HepG2 (cell line): ENCODE data around the gene NDUFB3. TPM values are rescaled to one million over a fixed set of nuclear protein-coding genes. Genes with fewer than 3 reads are reported as not detected.

Experiments
- CHD2 ChIP-seq: IDR thresholded peaks from 2 replicates; pipeline ENCODE4 v1.6.1; 2011; ENCODE audit warnings: low read depth, low read length, improper control_type of control experiment
- CREB1 ChIP-seq, 2 experiments: fragments of 450-650 bp in 1 of 2; IDR thresholded peaks; 2 replicates each; pipeline ENCODE4 v1.6.1; 2016 to 2017; ENCODE audit warnings: control low read depth in 1 of 2, mild to moderate bottlenecking in 1 of 2, missing compliant biosample characterization in 1 of 2, missing genetic modification characterization in 1 of 2
- KLF16 ChIP-seq, 2 experiments: sonication (generic) in 1 of 2; formaldehyde crosslinking in 1 of 2; IDR thresholded peaks; 2 replicates each; pipeline versions ENCODE4 v1.6.1 to v1.8.0; 2016 to 2023; ENCODE audit warnings: missing genetic modification reagents in 2 of 2, missing compliant biosample characterization in 1 of 2
- TCF7 ChIP-seq: sonication (generic); IDR thresholded peaks from 2 replicates; pipeline ENCODE4 v1.6.1; 2016; ENCODE audit warnings: antibody characterized with exemption, low read depth
- ZNF18 ChIP-seq: sonication (generic); formaldehyde crosslinking; IDR thresholded peaks from 2 replicates; pipeline ENCODE4 v1.8.0; 2022; ENCODE audit warnings: mild to moderate bottlenecking, missing genetic modification reagents; ENCODE audit not compliant: insufficient replicate concordance
- ZNF280D ChIP-seq: sonication (generic); formaldehyde crosslinking; IDR thresholded peaks from 2 replicates; pipeline ENCODE4 v1.5.1; 2020; ENCODE audit warnings: mild to moderate bottlenecking, missing genetic modification reagents
- ZNF335 ChIP-seq: sonication (generic); formaldehyde crosslinking; IDR thresholded peaks from 2 replicates; pipeline ENCODE4 v1.4.0; 2020; ENCODE audit warnings: missing genetic modification reagents
- ZNF446 ChIP-seq: sonication (generic); formaldehyde crosslinking; IDR thresholded peaks from 2 replicates; pipeline ENCODE4 v1.5.0; 2020; ENCODE audit warnings: mild to moderate bottlenecking, missing genetic modification reagents
- polyA plus RNA-seq, 8 experiments: library from polyadenylated mRNA; depleted of rRNA in 3 of 8; stranded (reverse) in 7 of 8; unstranded in 1 of 8; fragments of >200 nt; fragmentation: Illumina TruSeq in 4 of 8; extraction: Trizol in 4 of 8; gene quantifications; 2 replicates each; pipeline versions ENCODE4 v1.2.1 to v1.2.3, GENCODE V29; 2011 to 2016; ENCODE audit warnings: low read depth in 4 of 8, missing spikeins in 1 of 8, mixed read lengths in 1 of 8; ENCODE audit not compliant: insufficient read depth in 1 of 8
- total RNA-seq, 5 experiments: library from RNA; depleted of rRNA; stranded (reverse); fragments of >200 nt; fragmentation: Illumina TruSeq; extraction: Trizol; gene quantifications; 2 replicates each; pipeline ENCODE4 v1.2.3, GENCODE V29; 2016; ENCODE audit warnings: low read depth in 1 of 5
- TF ChIP-seq, protein P1 (sequence below): IDR thresholded peaks from 2 replicates; pipeline ENCODE4 v1.6.1; 2016; ENCODE audit warnings: low read depth, missing genetic modification reagents, missing compliant biosample characterization
- TF ChIP-seq, protein P2 (sequence below): sonication (generic); formaldehyde crosslinking; conservative IDR thresholded peaks from 2 replicates; pipeline ENCODE4 v1.8.0; 2022; ENCODE audit warnings: mild to moderate bottlenecking, moderate library complexity, missing genetic modification reagents
- TF ChIP-seq, protein P3 (sequence below): sonication (generic); formaldehyde crosslinking; IDR thresholded peaks from 2 replicates; pipeline ENCODE4 v1.5.0; 2020; ENCODE audit warnings: missing genetic modification reagents
- TF ChIP-seq, protein P4 (sequence below): IDR thresholded peaks from 2 replicates; pipeline ENCODE4 v1.6.1; 2018; ENCODE audit warnings: missing genetic modification reagents

The NDUFB3 gene
- total and polyA plus RNA-seq, 2 of the 13 experiments (the other 11 are each of a cell fraction or from before 2014, with no cell fraction given), result 50.7 to 159 TPM

DNA sequence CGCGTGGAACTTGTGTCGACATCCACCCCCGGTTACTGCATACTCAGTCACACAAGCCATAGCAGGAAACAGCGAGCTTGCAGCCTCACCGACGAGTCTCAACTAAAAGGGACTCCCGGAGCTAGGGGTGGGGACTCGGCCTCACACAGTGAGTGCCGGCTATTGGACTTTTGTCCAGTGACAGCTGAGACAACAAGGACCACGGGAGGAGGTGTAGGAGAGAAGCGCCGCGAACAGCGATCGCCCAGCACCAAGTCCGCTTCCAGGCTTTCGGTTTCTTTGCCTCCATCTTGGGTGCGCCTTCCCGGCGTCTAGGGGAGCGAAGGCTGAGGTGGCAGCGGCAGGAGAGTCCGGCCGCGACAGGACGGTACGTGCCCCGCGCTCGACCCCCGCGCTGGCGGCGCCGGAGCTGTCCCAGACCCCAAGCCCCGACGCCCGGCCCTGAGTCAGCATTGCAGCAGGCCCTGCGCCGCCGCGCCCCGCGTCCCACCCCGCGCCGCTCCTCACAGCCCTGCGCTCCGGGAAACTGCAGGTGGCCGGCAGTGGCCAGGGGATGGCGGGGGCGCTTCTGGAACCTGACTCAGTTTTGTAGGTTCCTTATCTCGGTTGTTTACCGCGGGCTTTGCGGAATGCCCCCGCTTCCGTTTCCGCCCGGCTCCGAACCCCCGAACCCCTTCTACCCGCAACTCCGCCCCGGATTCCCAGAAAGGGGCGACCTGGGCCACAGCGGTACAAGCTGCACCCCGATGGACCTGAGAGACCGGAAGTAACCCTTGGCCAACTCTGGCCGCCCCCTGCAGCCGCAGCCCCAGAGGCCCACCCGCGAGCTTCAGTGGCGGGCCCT lies 44.5 kb downstream of the NDUFB3 start, which contains the start of gene CFLAR (continued):
- TF ChIP-seq, protein P1, sequence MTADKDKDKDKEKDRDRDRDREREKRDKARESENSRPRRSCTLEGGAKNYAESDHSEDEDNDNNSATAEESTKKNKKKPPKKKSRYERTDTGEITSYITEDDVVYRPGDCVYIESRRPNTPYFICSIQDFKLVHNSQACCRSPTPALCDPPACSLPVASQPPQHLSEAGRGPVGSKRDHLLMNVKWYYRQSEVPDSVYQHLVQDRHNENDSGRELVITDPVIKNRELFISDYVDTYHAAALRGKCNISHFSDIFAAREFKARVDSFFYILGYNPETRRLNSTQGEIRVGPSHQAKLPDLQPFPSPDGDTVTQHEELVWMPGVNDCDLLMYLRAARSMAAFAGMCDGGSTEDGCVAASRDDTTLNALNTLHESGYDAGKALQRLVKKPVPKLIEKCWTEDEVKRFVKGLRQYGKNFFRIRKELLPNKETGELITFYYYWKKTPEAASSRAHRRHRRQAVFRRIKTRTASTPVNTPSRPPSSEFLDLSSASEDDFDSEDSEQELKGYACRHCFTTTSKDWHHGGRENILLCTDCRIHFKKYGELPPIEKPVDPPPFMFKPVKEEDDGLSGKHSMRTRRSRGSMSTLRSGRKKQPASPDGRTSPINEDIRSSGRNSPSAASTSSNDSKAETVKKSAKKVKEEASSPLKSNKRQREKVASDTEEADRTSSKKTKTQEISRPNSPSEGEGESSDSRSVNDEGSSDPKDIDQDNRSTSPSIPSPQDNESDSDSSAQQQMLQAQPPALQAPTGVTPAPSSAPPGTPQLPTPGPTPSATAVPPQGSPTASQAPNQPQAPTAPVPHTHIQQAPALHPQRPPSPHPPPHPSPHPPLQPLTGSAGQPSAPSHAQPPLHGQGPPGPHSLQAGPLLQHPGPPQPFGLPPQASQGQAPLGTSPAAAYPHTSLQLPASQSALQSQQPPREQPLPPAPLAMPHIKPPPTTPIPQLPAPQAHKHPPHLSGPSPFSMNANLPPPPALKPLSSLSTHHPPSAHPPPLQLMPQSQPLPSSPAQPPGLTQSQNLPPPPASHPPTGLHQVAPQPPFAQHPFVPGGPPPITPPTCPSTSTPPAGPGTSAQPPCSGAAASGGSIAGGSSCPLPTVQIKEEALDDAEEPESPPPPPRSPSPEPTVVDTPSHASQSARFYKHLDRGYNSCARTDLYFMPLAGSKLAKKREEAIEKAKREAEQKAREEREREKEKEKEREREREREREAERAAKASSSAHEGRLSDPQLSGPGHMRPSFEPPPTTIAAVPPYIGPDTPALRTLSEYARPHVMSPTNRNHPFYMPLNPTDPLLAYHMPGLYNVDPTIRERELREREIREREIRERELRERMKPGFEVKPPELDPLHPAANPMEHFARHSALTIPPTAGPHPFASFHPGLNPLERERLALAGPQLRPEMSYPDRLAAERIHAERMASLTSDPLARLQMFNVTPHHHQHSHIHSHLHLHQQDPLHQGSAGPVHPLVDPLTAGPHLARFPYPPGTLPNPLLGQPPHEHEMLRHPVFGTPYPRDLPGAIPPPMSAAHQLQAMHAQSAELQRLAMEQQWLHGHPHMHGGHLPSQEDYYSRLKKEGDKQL, result 0 out of 2 replicates have a peak, but pooled peaks have one; percentile 22
- peak; percentile 70; the same call in 1 of the 2 replicates for TF ChIP-seq ZNF446 (CRISPR knock-in tag)
- TF ChIP-seq ZNF18 (CRISPR knock-in tag), result peak; percentile 5
- TF ChIP-seq, protein P2, sequence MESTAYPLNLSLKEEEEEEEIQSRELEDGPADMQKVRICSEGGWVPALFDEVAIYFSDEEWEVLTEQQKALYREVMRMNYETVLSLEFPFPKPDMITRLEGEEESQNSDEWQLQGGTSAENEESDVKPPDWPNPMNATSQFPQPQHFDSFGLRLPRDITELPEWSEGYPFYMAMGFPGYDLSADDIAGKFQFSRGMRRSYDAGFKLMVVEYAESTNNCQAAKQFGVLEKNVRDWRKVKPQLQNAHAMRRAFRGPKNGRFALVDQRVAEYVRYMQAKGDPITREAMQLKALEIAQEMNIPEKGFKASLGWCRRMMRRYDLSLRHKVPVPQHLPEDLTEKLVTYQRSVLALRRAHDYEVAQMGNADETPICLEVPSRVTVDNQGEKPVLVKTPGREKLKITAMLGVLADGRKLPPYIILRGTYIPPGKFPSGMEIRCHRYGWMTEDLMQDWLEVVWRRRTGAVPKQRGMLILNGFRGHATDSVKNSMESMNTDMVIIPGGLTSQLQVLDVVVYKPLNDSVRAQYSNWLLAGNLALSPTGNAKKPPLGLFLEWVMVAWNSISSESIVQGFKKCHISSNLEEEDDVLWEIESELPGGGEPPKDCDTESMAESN, result peak; percentile 50
- no peak for TF ChIP-seq ZNF335 (CRISPR knock-in tag)
- TF ChIP-seq, protein P3, sequence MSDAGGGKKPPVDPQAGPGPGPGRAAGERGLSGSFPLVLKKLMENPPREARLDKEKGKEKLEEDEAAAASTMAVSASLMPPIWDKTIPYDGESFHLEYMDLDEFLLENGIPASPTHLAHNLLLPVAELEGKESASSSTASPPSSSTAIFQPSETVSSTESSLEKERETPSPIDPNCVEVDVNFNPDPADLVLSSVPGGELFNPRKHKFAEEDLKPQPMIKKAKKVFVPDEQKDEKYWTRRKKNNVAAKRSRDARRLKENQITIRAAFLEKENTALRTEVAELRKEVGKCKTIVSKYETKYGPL (CRISPR knock-in tag), result peak; percentile 48; the same call in 1 of the 2 replicates
- peak in 1 of 2 experiments; percentile 82; a peak in 1 of 4 replicates for TF ChIP-seq KLF16 (CRISPR knock-in tag; IDR thresholded peaks at IDR 0.05)
- TF ChIP-seq TCF7, result peak; percentile 28; the same call in 1 of the 2 replicates
- TF ChIP-seq ZNF280D (CRISPR knock-in tag), result no peak
- TF ChIP-seq, protein P4, sequence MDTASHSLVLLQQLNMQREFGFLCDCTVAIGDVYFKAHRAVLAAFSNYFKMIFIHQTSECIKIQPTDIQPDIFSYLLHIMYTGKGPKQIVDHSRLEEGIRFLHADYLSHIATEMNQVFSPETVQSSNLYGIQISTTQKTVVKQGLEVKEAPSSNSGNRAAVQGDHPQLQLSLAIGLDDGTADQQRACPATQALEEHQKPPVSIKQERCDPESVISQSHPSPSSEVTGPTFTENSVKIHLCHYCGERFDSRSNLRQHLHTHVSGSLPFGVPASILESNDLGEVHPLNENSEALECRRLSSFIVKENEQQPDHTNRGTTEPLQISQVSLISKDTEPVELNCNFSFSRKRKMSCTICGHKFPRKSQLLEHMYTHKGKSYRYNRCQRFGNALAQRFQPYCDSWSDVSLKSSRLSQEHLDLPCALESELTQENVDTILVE (CRISPR knock-in tag), result peak; percentile 75; the same call in 1 of the 2 replicates
- no peak for TF ChIP-seq CHD2
- 0 out of 2 replicates have a peak, but pooled peaks have one; percentile 9 for TF ChIP-seq CREB1 (IDR thresholded peaks at IDR 0.05)
- TF ChIP-seq CREB1 (CRISPR knock-in tag; IDR thresholded peaks at IDR 0.05), result no peak
